Osteoblast (primary cell): ENCODE data around the gene HSP90AB1. TPM values are rescaled to one million over a fixed set of nuclear protein-coding genes. Genes with fewer than 3 reads are reported as not detected.
A peak's percentile ranks its signal among the peaks of the same experiment; 100 is the strongest.

ENCODE experiments used
- DNase-seq: peaks from one replicate; pipeline ENCODE4 v3.0.0; 2011; ENCODE audit warnings: low spot score, mixed read lengths; ENCODE audit not compliant: insufficient read length; ENCODE audit errors: missing footprints
- H2AFZ ChIP-seq: 2 replicates; pipeline ENCODE4 v1.6.0; 2011; ENCODE audit warnings: mild to moderate bottlenecking, low read length
- H3K27ac ChIP-seq: 2 replicates; pipeline ENCODE4 v1.5.1; 2011; ENCODE audit warnings: mild to moderate bottlenecking, low read depth, low read length, moderate library complexity
- H3K27me3 ChIP-seq: 2 replicates; pipeline ENCODE4 v1.6.0; 2012; ENCODE audit warnings: mild to moderate bottlenecking, control low read depth, inconsistent platforms, low read length, moderate library complexity; ENCODE audit not compliant: insufficient read depth
- H3K36me3 ChIP-seq: 2 replicates; pipeline ENCODE4 v1.5.1; 2011; ENCODE audit warnings: mild to moderate bottlenecking, low read length, control low read depth, moderate library complexity; ENCODE audit not compliant: insufficient read depth
- H3K4me1 ChIP-seq: 2 replicates; pipeline ENCODE4 v1.5.1; 2011; ENCODE audit warnings: mild to moderate bottlenecking, low read length, control low read depth, moderate library complexity; ENCODE audit not compliant: insufficient read depth
- H3K4me2 ChIP-seq: 2 replicates; pipeline ENCODE4 v1.6.0; 2011; ENCODE audit warnings: mild to moderate bottlenecking, low read length; ENCODE audit not compliant: insufficient read depth
- H3K4me3 ChIP-seq: fragments of 200-600 bp; sonication (generic); 3 replicates; pipeline ENCODE4 v1.5.1; 2012; ENCODE audit warnings: mild to moderate bottlenecking, low read length, inconsistent platforms; ENCODE audit not compliant: insufficient read depth
- H3K79me2 ChIP-seq: 2 replicates; pipeline ENCODE4 v1.6.0; 2012; ENCODE audit warnings: mild to moderate bottlenecking, low read length, control low read depth, inconsistent platforms; ENCODE audit not compliant: insufficient read depth
- H3K9me3 ChIP-seq: 2 replicates; pipeline ENCODE4 v1.5.1; 2011; ENCODE audit warnings: low read depth, low read length, control low read depth
- H4K20me1 ChIP-seq: 2 replicates; pipeline ENCODE4 v1.6.0; 2012; ENCODE audit warnings: mild to moderate bottlenecking, low read length, control low read depth; ENCODE audit not compliant: insufficient read depth
- CTCF ChIP-seq: IDR thresholded peaks from 2 replicates; pipeline ENCODE4 v1.5.1; 2011; ENCODE audit warnings: mild to moderate bottlenecking, low read depth, low read length, moderate library complexity; ENCODE audit errors: extremely low read depth
- total RNA-seq: library from RNA; depleted of rRNA; stranded (reverse); fragments of >200 nt; gene quantifications from 2 replicates; pipeline ENCODE4 v1.2.3, GENCODE V29; 2012

Gene HSP90AB1
- total RNA-seq, 1 donor, result 702 TPM

GRCh38 chr6:44257025-44257752, 10.3 kb downstream of the HSP90AB1 start, which contains the start of gene SLC35B2:
SLC35B2 (minus strand) TSS chr6:44257528; CDS start chr6:44257410, 118 bp downstream.
- peaks cover 42% of the 10 kb centered on the region for H3K79me2 ChIP-seq
- peak; percentile 99 for DNase-seq
- H2AFZ ChIP-seq, result peak within 1 kb of the TSS; percentile 86
- H4K20me1 ChIP-seq, result peaks cover 42% of the 10 kb centered on the region
- peak within 1 kb of the TSS; percentile 97 for H3K4me3 ChIP-seq
- peaks cover 17% of the 10 kb centered on the region for H3K4me1 ChIP-seq
- H3K4me2 ChIP-seq, result peak within 1 kb of the TSS; percentile 96
- H3K9me3 ChIP-seq, result no peaks in the 10 kb centered on the region
- TF ChIP-seq CTCF, result peak; percentile 43
- H3K27ac ChIP-seq, result peak within 1 kb of the TSS; percentile 67
- no peaks in the 10 kb centered on the region for H3K27me3 ChIP-seq
- peaks cover 45% of the 10 kb centered on the region for H3K36me3 ChIP-seq

- peak; percentile 71 for DNase-seq
- no peak for TF ChIP-seq CTCF
- Histone ChIP-seq H3K4me1 (peaks cover 17% of the 10 kb centered on the region), H3K4me3 (peak overlapping the region; percentile 97), H3K9me3 (no peaks in the 10 kb centered on the region), H3K4me2 (peak overlapping the region; percentile 82), H3K27me3 (no peaks in the 10 kb centered on the region), H3K79me2 (peaks cover 46% of the 10 kb centered on the region), H3K36me3 (peaks cover 39% of the 10 kb centered on the region), H3K27ac (peak overlapping the region; percentile 61), H4K20me1 (peaks cover 39% of the 10 kb centered on the region), H2AFZ (peak overlapping the region; percentile 86)
These were observed 10.9 kb downstream of the HSP90AB1 start for GRCh38 chr6:44257753-44258324.

GRCh38 chr6:44258325-44258863, 11.5 kb downstream of the HSP90AB1 start:
- DNase-seq, result peak; percentile 48
- no peak overlapping the region for H3K4me3 ChIP-seq
- H2AFZ ChIP-seq, result no peak overlapping the region
- no peak overlapping the region for H3K4me2 ChIP-seq
- no peaks in the 10 kb centered on the region for H3K9me3 ChIP-seq
- peaks cover 17% of the 10 kb centered on the region for H3K4me1 ChIP-seq
- TF ChIP-seq CTCF, result no peak
- H3K27me3 ChIP-seq, result no peaks in the 10 kb centered on the region
- H3K27ac ChIP-seq, result no peak overlapping the region
- H3K36me3 ChIP-seq, result peaks cover 33% of the 10 kb centered on the region
- H4K20me1 ChIP-seq, result peaks cover 34% of the 10 kb centered on the region
- H3K79me2 ChIP-seq, result peaks cover 46% of the 10 kb centered on the region

GRCh38 chr6:44258921-44259320, 12.0 kb downstream of the HSP90AB1 start:
- Histone ChIP-seq H3K4me3 (no peak overlapping the region), H2AFZ (no peak overlapping the region), H3K9me3 (no peaks in the 10 kb centered on the region), H4K20me1 (peaks cover 30% of the 10 kb centered on the region), H3K4me2 (no peak overlapping the region), H3K36me3 (peaks cover 29% of the 10 kb centered on the region), H3K27ac (no peak overlapping the region), H3K4me1 (peaks cover 20% of the 10 kb centered on the region), H3K27me3 (no peaks in the 10 kb centered on the region), H3K79me2 (peaks cover 46% of the 10 kb centered on the region)
- no peak for DNase-seq
- no peak for TF ChIP-seq CTCF
